DLD1 (cell line): Measurements from ENCODE around the gene NBEA.

Experiments
- in situ Hi-C: cut with HindIII; loops from 2 replicates; pipeline ENCODE4 v1.10.0; 2017; ENCODE audit warnings: low sequenced_read_pairs

The NBEA gene

GRCh38 chr13:35472323-35472881, 530.3 kb downstream of the NBEA start:
- in situ Hi-C loops: no loop called here

DNA sequence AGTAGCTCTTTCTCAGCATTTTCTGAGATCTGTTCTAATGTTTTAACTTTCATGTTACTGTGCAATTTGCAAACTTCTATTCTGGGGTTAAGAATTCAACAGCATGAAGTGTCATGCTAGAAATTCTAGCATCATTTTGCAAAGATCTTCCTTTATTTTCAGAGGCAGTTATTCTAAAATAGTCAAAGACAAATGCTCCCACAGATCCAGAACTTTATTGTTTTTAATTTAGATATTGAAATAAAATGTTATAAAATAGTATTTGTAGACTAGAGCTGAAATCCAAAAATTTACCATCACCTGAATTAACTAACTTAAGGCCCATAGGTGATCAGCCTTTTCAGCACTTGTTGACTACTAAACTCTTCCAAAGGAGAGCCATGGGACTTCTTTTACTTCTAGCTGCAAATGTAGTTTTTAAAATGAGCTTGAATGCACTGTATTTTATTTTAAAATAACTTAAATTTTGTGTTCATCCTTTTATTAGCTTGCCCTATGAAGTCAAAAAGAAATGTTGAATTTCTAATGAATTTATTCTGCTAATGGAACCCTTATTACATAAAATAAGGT, 531.2 kb downstream of the NBEA start:
- in situ Hi-C loops: no loop called here

GRCh38 chr13:35473802-35474201, 531.7 kb downstream of the NBEA start:
- in situ Hi-C loops: no loop called here

GRCh38 chr13:35474496-35475211, 532.6 kb downstream of the NBEA start:
- in situ Hi-C loops: no loop called here

DNA sequence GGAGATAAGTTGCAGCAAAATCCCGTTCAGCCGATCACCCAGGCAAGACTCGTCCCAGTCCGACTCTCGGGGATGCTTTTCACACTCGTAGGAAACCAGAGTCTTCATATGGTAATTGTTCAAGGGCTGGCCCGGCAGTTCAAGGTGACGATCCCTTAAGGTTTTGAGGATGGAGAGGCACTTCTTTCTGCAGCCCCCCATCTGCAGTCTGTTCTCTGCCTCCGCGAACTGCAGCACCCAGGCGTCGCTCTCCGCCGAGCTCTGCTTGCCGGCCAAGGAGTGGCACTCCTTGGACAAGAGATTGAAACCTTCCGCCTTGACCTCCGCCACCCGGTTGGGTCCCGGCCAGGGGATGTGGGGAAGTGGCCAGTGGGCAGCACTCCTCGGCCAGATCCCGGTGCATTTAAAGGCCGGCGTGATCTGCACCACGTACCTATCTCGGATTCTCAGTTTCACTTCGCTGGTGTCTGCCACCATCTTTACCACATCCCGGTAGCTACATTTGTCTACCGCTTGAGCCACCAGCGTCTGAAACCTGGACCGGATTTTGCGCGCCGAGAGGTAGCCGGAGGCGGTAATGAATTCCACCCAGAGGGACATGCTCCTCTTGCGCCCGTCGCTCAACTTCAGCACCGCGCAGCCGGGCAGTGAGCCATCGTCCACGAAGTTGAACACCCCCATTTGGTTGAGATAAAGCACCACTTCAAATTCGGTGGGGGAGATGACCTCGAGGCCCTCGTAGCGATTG, 533.3 kb downstream of the NBEA start:
- in situ Hi-C loops: no loop called here

DNA sequence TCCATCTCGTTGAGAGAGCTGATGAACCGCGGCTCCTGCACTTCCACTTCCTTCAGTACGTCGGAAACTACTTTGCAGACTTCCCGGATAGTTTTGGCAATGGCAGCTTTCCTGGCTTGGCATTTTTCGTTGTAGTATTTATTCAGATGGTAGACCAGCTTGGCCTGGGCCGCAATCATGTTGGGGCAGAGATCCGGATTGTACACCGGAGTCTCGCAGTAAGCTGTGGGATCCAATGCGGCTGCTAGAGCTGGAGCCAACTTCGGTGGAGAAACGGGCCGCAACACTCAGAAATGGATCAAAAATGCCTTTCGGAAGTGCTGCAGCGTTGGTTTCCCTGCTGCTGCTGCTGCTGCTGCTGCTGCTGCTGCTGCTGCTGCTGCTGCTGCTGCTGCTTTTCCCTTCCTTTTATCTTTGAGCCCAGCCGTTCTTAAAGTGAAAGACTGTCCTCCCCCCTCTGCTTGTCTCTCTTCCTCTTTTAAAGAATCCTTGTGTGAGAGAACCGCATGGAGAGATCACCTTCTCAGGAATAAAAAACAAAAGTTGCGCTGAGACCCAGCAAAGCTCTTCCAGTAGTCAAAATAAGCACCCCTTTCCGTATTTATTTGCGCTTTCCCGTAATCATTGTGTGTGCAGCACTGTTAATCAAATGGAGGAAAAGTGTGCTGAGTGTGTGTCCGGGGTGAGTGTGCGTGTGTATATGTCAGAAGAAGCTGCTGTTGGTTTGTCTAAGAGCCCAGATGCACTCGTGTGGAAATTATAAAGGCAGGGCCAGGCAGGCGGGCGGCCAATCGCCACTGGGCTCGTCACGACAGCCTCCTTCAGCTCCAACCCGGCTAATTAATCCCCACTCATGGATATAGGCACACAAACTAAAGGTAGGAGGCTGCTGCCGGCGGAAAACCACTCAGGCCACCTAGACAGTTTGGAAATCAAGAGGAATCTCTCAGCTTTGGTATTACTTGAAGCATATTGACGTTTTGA, 534.2 kb downstream of the NBEA start, which contains the start of gene MAB21L1:
TSS of gene MAB21L1 (minus strand) at position 730 of the 984 bp plus-strand sequence. CDS start at position 179, 551 bp downstream.
- in situ Hi-C loops: no loop called here

DNA sequence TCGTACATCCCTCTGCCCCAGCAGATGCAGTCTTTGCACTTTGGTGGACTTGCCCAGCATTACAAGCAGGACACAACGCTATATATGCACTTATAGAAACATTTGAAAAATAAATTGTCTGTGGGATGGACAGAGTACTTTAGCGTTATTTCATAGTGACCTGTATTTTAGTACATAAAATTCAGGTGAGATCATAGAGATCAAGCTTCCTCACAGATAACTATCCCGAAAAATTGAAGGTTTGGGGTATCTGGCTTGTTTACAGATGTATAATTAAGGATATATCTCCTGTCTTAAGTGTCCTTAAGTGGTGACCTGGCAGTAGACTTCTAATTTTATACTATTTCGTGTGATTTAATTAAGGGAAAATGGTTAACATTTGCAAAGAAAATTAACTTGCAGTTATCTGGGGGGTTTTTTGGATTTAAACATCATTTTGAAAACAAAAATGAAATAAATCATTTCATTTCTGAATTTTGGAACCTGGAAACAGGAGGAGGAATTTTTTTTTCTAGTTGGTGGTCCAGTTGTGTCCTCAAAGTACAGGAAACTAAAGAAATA, 535.4 kb downstream of the NBEA start:
- in situ Hi-C loops: no loop called here

- in situ Hi-C loops: no loop called here
Measured at GRCh38 chr13:35478271-35479037, 536.4 kb downstream of the NBEA start.

DNA sequence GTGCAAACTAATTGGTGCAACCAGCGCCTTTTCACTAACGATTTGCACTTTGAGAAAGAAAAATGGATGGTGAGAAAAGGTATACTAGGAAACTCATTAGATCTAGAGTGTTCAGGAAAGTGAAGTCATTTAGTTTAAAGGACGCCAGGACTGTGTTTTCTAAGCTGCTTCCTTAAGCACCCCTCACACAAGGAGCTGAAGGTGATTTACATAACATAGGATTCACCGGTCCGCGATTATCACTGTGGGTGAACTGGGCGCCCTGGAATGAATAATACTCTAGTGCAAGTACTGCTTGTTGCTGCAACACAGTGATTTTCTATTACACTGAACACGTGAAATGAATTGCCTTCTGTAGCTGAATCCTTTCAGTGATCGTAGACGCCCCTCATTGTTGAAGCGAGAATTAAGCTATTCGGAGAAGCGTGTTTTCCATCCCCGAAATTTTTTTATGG, 537.0 kb downstream of the NBEA start:
- in situ Hi-C loops: no loop called here

- in situ Hi-C loops: no loop called here
Measured at GRCh38 chr13:35479706-35480105, 537.6 kb downstream of the NBEA start.

DNA sequence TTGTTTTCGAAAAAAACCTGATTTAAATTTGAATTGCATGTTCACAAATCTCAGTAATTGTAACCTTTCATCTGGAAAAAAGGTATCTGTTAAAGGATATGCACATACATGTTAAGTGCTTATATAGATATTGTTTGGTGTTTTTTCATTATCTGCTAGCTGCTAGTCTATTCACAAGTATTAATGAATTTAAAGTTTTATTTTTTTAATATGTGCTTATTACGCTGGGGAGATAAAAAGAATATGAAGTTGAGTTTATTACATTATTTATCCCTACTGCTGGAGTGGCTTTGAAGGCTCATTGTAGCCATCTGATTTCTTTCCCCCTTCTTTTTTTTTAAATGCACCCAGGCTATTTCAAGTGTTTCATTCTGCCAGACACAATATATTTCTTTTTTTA, 538.3 kb downstream of the NBEA start:
- in situ Hi-C loops: no loop called here

GRCh38 chr13:35481777-35482176, 539.7 kb downstream of the NBEA start:
- in situ Hi-C loops: no loop called here

DNA sequence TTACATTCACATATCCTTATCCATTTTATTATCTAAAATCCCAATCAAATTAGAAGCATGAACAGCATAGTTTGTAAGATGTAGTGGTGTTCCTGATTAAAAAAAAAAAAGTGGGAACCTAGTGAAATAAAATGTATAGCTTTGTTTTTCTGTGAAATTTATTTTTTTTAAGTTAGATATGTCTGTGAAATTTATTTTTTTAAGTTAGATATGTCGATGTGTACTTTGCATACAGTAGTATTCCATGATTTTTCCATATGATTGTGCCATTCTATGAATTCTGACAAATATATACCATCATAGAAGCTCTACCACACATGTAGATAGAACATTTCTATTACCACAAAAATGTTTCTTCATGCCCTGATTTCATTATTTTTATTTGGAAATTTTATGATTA, 540.5 kb downstream of the NBEA start:
- in situ Hi-C loops: no loop called here

DNA sequence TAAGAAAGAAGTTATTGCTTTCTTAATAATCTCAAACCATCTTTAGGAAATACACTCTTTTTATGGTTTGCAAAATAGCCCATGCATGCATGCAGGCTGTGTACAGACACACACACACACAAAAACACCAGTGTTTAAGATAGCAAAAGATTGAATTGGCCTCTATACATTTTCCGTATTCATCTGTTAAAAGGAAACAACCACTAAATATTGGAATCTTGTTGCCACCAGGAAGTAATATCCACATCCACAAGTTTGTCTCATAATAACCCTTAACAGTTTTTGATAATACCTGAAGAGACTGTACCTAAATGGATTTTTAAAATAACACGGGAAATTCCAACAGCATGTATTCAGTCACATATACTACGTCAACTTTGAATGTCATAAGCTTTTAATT, 541.7 kb downstream of the NBEA start:
- in situ Hi-C loops: no loop called here

- in situ Hi-C loops: no loop called here
Measured at GRCh38 chr13:35484384-35484783, 542.3 kb downstream of the NBEA start.

- in situ Hi-C loops: no loop called here
Measured at GRCh38 chr13:35485424-35485823, 543.4 kb downstream of the NBEA start.

DNA sequence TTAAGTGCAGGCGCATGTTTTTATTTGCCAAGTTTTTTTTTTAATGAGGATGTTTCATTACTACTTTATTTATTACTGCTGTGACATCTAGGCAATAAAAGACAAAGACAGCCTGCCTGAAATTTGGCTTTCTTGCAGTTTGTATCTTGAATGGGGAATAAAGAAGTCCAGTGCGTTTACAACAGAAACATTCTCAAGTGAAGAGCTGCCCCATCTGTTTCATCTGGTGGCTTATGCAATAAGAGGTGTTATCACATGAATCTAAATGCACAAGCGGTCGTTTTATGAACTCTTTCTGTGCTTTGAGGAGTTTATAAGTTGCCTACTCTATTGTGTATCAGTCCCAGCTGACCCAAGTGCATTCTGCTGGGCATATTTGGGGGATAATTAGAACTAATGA, 547.0 kb downstream of the NBEA start:
- in situ Hi-C loops: no loop called here

- in situ Hi-C loops: no loop called here
Measured at GRCh38 chr13:35496006-35496405, 553.9 kb downstream of the NBEA start.

GRCh38 chr13:35496761-35497386, 554.8 kb downstream of the NBEA start:
- in situ Hi-C loops: no loop called here
